Stimulated activated CD4-positive, alpha-beta T cell treated with anti-CD3 and anti-CD28 coated beads, Interleukin-12 subunit alpha, Interleukin-12 subunit beta, amount 100 ng/mL, for 48 hours (primary cell): Measurements from ENCODE around the gene TAGLN.
A peak's percentile ranks its signal among the peaks of the same experiment; 100 is the strongest.

Experiments used
- DNase-seq, 3 donors: peaks; one replicate each; pipeline ENCODE4 v3.0.0-alpha.2; 2020; ENCODE audit warnings: low read depth in 2 of 3, low spot score in 1 of 3

TAGLN gene

GRCh38 chr11:117212697-117213355 is 13.7 kb downstream of the TAGLN start:
- DNase-seq: no peak

- no peak for DNase-seq
Measured at GRCh38 chr11:117214404-117215110, 15.4 kb downstream of the TAGLN start.

- no peak for DNase-seq
Measured at GRCh38 chr11:117217141-117218084, 18.2 kb downstream of the TAGLN start.

- DNase-seq: no peak
Measured at GRCh38 chr11:117218133-117218915, 19.2 kb downstream of the TAGLN start.

- no peak for DNase-seq
Measured at GRCh38 chr11:117219001-117219400, 19.8 kb downstream of the TAGLN start.

- DNase-seq: no peak
Measured at GRCh38 chr11:117219455-117219854, 20.3 kb downstream of the TAGLN start.

- DNase-seq: no peak
Measured at GRCh38 chr11:117219995-117220394, 20.8 kb downstream of the TAGLN start.

GRCh38 chr11:117220568-117220967 is 21.4 kb downstream of the TAGLN start:
- no peak for DNase-seq

GRCh38 chr11:117220999-117221774 is 22.0 kb downstream of the TAGLN start:
- DNase-seq: no peak

- DNase-seq: no peak
Measured at GRCh38 chr11:117221775-117222517, 22.8 kb downstream of the TAGLN start.

GRCh38 chr11:117222991-117223740 is 24.0 kb downstream of the TAGLN start:
- no peak for DNase-seq

- DNase-seq: no peak
Measured at GRCh38 chr11:117223741-117224689, 24.8 kb downstream of the TAGLN start.

GRCh38 chr11:117225553-117226170 is 26.5 kb downstream of the TAGLN start:
- no peak for DNase-seq

- DNase-seq: peak in 1 of 3 donors; percentile 38
Measured at GRCh38 chr11:117226388-117227385, 27.5 kb downstream of the TAGLN start.

GRCh38 chr11:117228091-117228490 is 28.9 kb downstream of the TAGLN start:
- no peak for DNase-seq

- DNase-seq: no peak
Measured at GRCh38 chr11:117229411-117229810, 30.2 kb downstream of the TAGLN start.
